GM23248 (cell line): ENCODE results near the gene ARHGAP4.

ENCODE experiments used
- EZH2 ChIP-seq: fragments of 200-600 bp; sonication (generic); IDR thresholded peaks from 2 replicates; pipeline ENCODE4 v1.6.1; 2018; ENCODE audit warnings: antibody characterized with exemption, mild to moderate bottlenecking; ENCODE audit not compliant: insufficient read depth, poor library complexity, severe bottlenecking
- EZH2phosphoT487 ChIP-seq: fragments of 200-600 bp; sonication (generic); IDR thresholded peaks from 2 replicates; pipeline ENCODE4 v1.6.1; 2018; ENCODE audit warnings: antibody characterized with exemption, moderate library complexity, mild to moderate bottlenecking, low read depth; ENCODE audit not compliant: insufficient read depth

DNA sequence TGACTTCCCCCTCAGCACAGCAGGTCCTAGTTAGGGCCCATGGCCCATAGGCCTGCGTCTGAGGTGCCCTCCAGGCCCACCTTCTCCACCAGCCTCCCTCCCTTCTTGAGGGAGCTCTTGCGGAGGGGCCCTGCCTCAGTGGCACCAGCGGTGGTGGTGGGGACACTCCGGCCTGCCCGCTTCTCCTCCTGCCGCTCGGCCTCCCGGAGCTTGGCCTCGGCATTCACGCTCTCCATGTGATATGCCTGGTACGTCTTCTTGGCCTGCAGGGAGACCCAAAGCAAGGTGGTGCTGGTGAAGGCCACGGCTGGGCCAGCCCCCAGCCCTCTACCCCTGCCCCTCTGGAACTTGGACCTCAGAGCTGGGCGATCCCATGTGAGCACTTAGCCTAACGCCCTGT, 5.5 kb downstream of the ARHGAP4 start:
- TF ChIP-seq EZH2, result no peak
- no peak for TF ChIP-seq EZH2phosphoT487
